Lower leg skin (tissue), 4 donors: ENCODE measurements around the gene ZNF425. TPM values are rescaled to one million over a fixed set of nuclear protein-coding genes. Genes with fewer than 3 reads are reported as not detected.

ENCODE experiments used
- DNase-seq, 2 donors: peaks; one replicate each; pipeline ENCODE4 v3.0.0-alpha.2; 2019; ENCODE audit warnings: low spot score in 2 of 2
- H3K4me3 ChIP-seq: fragments of 200-600 bp; sonication (generic); 2 replicates; pipeline ENCODE4 v1.5.1; 2017; ENCODE audit warnings: mild to moderate bottlenecking, low read depth; ENCODE audit not compliant: poor library complexity, severe bottlenecking
- CTCF ChIP-seq, 3 donors: fragments of 450-650 bp; IDR thresholded peaks; one replicate each; pipeline ENCODE4 v1.5.1; 2016; ENCODE audit warnings: antibody characterized with exemption in 3 of 3, mild to moderate bottlenecking in 3 of 3, moderate library complexity in 2 of 3
- POLR2A ChIP-seq, 2 donors: fragments of 450-650 bp; IDR thresholded peaks; one replicate each; pipeline ENCODE4 v1.6.1; 2016 to 2017; ENCODE audit warnings: antibody characterized with exemption in 2 of 2, mild to moderate bottlenecking in 1 of 2, moderate library complexity in 1 of 2
- WGBS, 2 donors: methylation state at CpG; one replicate each; pipeline ENCODE4 v1.1.5; 2018; 5-methylcytosine and 5-hydroxymethylcytosine counted together
- intact Hi-C: fragments of 100-400 bp; cut with DNase I; formaldehyde crosslinking; loops from one replicate; pipeline ENCODE4 v1.15.0; 2023; ENCODE audit warnings: low total_unique reads
- total RNA-seq, 4 donors: library from RNA; depleted of rRNA; stranded (reverse); fragments of >200 nt; gene quantifications; one replicate each; pipeline ENCODE4 v1.1.0, GENCODE V29; 2016

Gene ZNF425
- total RNA-seq, 4 donors from 2014 or later, result 4.8 to 5.8 (median 5.4) TPM

- TF ChIP-seq POLR2A (IDR thresholded peaks at IDR 0.05) (no peak), CTCF (IDR thresholded peaks at IDR 0.05) (no peak)
- H3K4me3 ChIP-seq, result no peak overlapping the region
- intact Hi-C loops, result no loop called here
- DNase-seq, result no peak
- WGBS, 2 donors, result 89 to 91% methylated on average over 1 of the region's 1 CpG
These were observed 72.7 kb downstream of the ZNF425 start for GRCh38 chr7:149053384-149053783.

Other genes starting within 250 kb of the ZNF425 start
- gene EZH2, start 242.0 kb downstream of the ZNF425 start, total RNA-seq, result 10 to 100 TPM in 3 of 4 donors, 1 to 10 TPM in 1; 9.5 to 16.3 (median 11.3) TPM
- gene PDIA4, start 97.8 kb downstream of the ZNF425 start, total RNA-seq, result 10 to 100 TPM; 35.9 to 55.9 (median 47.9) TPM
- gene ZNF786, start 35.6 kb downstream of the ZNF425 start, total RNA-seq, result 10 to 100 TPM in 3 of 4 donors, 1 to 10 TPM in 1; 8.3 to 19.1 (median 16.3) TPM
- 10 to 100 TPM; 20.9 to 47.8 (median 30.4) TPM for gene ZNF398, start 21.1 kb upstream of the ZNF425 start, total RNA-seq
- 10 to 100 TPM; 22.4 to 47.5 (median 36.1) TPM for gene ZNF282, start 69.2 kb upstream of the ZNF425 start, total RNA-seq
- gene ZNF212, start 113.3 kb upstream of the ZNF425 start, total RNA-seq, result 10 to 100 TPM in 3 of 4 donors, 1 to 10 TPM in 1; 9.0 to 25.0 (median 14.0) TPM
- 10 to 100 TPM in 3 of 4 donors, 1 to 10 TPM in 1; 6.8 to 17.2 (median 13.0) TPM for gene ZNF783, start 135.9 kb upstream of the ZNF425 start, total RNA-seq